Ovary (tissue), 3 donors: ENCODE data around the gene ITGB5.

Experiments
- CTCF ChIP-seq, 3 donors: fragments of 450-650 bp in 2 of 3; fragments of 200-600 bp in 1 of 3; IDR thresholded peaks; one replicate each; pipeline versions ENCODE4 v1.5.1 to v1.8.0; 2016 to 2022; ENCODE audit warnings: antibody characterized with exemption in 3 of 3, mild to moderate bottlenecking in 1 of 3
- EP300 ChIP-seq: sonication (generic); formaldehyde crosslinking; IDR thresholded peaks from one replicate; pipeline ENCODE4 v1.6.1; 2017; ENCODE audit warnings: antibody characterized with exemption
- POLR2A ChIP-seq: fragments of 450-650 bp; IDR thresholded peaks from one replicate; pipeline ENCODE4 v1.6.1; 2017; ENCODE audit warnings: antibody characterized with exemption, mild to moderate bottlenecking, moderate library complexity
- donor health status: DM: no; HTN: no; CAD: no.

GRCh38 chr3:124918524-124918923, 31.4 kb upstream of the ITGB5 start:
- TF ChIP-seq CTCF (IDR thresholded peaks at IDR 0.05) (no peak), POLR2A (no peak), EP300 (no peak)
